ENCODE measurements around the gene HTRA2. TPM values are rescaled to one million over a fixed set of nuclear protein-coding genes. Genes with fewer than 3 reads are reported as not detected.

Gene HTRA2
- total RNA-seq, 1 donor from 2014 or later = 41.9 TPM

GRCh38 chr2:74535440-74535965 is 5.8 kb downstream of the HTRA2 start:
- Mint-ChIP-seq H3K27me3 (no peaks in the 10 kb centered on the region), H3K27ac (no peak overlapping the region), H3K9me3 (ENCODE audit: low read depth) (no peaks in the 10 kb centered on the region), H3K36me3 (ENCODE audit: insufficient read depth) (peaks cover 3% of the 10 kb centered on the region), H3K4me3 (ENCODE audit: low read depth) (no peak overlapping the region), H3K4me1 (ENCODE audit: low read depth) (peaks cover 7% of the 10 kb centered on the region)
- TF ChIP-seq, protein P1, sequence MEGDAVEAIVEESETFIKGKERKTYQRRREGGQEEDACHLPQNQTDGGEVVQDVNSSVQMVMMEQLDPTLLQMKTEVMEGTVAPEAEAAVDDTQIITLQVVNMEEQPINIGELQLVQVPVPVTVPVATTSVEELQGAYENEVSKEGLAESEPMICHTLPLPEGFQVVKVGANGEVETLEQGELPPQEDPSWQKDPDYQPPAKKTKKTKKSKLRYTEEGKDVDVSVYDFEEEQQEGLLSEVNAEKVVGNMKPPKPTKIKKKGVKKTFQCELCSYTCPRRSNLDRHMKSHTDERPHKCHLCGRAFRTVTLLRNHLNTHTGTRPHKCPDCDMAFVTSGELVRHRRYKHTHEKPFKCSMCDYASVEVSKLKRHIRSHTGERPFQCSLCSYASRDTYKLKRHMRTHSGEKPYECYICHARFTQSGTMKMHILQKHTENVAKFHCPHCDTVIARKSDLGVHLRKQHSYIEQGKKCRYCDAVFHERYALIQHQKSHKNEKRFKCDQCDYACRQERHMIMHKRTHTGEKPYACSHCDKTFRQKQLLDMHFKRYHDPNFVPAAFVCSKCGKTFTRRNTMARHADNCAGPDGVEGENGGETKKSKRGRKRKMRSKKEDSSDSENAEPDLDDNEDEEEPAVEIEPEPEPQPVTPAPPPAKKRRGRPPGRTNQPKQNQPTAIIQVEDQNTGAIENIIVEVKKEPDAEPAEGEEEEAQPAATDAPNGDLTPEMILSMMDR (IDR thresholded peaks at IDR 0.05; ENCODE audit: unreplicated experiment) = no peak
- DNase-seq (ENCODE audit: low spot score, unreplicated experiment) = no peak

GRCh38 chr2:74536166-74536950 is 6.6 kb downstream of the HTRA2 start:
- Mint-ChIP-seq H3K27ac (no peak overlapping the region), H3K27me3 (no peaks in the 10 kb centered on the region), H3K4me1 (ENCODE audit: low read depth) (peaks cover 3% of the 10 kb centered on the region), H3K9me3 (ENCODE audit: low read depth) (no peaks in the 10 kb centered on the region), H3K4me3 (ENCODE audit: low read depth) (no peak overlapping the region), H3K36me3 (ENCODE audit: insufficient read depth) (peaks cover 3% of the 10 kb centered on the region)
- TF ChIP-seq, protein P1 (IDR thresholded peaks at IDR 0.05; ENCODE audit: unreplicated experiment) = no peak
- DNase-seq (ENCODE audit: low spot score, unreplicated experiment) = no peak

DNA sequence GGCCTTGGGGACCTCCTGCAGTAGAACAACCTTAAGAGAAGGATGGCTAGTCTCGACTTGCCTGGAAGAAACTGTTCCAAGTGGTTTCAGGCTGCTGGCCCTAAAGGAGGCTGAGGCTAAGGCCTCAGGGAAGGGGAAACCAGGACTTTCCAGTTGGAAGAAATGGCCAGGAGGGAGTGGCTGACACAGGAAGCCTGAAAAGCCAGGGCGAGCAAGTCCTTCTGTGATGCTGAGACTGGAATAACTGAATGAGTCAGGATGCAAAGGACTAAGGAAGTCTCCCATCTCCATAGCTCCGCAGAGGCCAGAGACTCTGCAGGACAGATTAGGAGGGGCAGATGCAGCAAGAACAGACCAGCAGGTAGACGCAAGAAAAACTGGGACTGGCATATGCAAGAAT is 7.4 kb downstream of the HTRA2 start:
- DNase-seq (ENCODE audit: low spot score, unreplicated experiment) = no peak
- Mint-ChIP-seq H3K36me3 (ENCODE audit: insufficient read depth) (peaks cover 2% of the 10 kb centered on the region), H3K9me3 (ENCODE audit: low read depth) (no peaks in the 10 kb centered on the region), H3K27me3 (no peaks in the 10 kb centered on the region), H3K4me3 (ENCODE audit: low read depth) (no peak overlapping the region), H3K4me1 (ENCODE audit: low read depth) (peaks cover under 1% of the 10 kb centered on the region), H3K27ac (no peak overlapping the region)
- TF ChIP-seq, protein P1 (IDR thresholded peaks at IDR 0.05; ENCODE audit: unreplicated experiment) = no peak

DNA sequence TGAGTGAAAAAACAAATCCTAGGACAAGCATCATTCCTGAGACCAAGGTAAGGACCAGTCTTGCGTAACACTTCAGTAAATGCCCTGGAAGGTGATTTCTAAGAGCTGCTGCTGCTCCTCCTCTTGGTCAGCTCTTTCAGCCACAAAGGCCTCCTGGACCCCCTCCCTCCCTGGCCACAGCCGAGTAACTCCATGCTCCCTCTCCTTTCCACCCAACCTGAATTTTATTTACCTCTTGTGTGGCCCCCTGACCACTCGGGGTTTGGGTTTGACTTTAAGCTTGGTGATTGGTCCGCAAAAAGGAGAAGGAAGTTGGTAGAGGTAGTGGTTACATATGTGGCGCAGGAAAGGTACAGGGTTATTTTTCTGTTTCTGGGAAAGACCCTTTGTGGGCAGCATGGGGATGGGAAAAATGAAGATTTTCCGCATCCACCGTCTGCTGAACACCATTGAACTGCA is 9.2 kb downstream of the HTRA2 start:
- Mint-ChIP-seq H3K36me3 (ENCODE audit: insufficient read depth) (no peaks in the 10 kb centered on the region), H3K4me1 (ENCODE audit: low read depth) (no peaks in the 10 kb centered on the region), H3K4me3 (ENCODE audit: low read depth) (no peak overlapping the region), H3K9me3 (ENCODE audit: low read depth) (no peaks in the 10 kb centered on the region), H3K27ac (no peak overlapping the region), H3K27me3 (no peaks in the 10 kb centered on the region)
- TF ChIP-seq, protein P1 (IDR thresholded peaks at IDR 0.05; ENCODE audit: unreplicated experiment) = no peak
- no peak for DNase-seq (ENCODE audit: low spot score, unreplicated experiment)

GRCh38 chr2:74540291-74540690 is 10.6 kb downstream of the HTRA2 start:
- Mint-ChIP-seq H3K36me3 (ENCODE audit: insufficient read depth) (no peaks in the 10 kb centered on the region), H3K4me3 (ENCODE audit: low read depth) (no peak overlapping the region), H3K4me1 (ENCODE audit: low read depth) (no peaks in the 10 kb centered on the region), H3K27ac (no peak overlapping the region), H3K9me3 (ENCODE audit: low read depth) (no peaks in the 10 kb centered on the region), H3K27me3 (no peaks in the 10 kb centered on the region)
- TF ChIP-seq, protein P1 (IDR thresholded peaks at IDR 0.05; ENCODE audit: unreplicated experiment) = no peak
- no peak for DNase-seq (ENCODE audit: low spot score, unreplicated experiment)
